Measurements from ENCODE around the gene KRT86.

DNA sequence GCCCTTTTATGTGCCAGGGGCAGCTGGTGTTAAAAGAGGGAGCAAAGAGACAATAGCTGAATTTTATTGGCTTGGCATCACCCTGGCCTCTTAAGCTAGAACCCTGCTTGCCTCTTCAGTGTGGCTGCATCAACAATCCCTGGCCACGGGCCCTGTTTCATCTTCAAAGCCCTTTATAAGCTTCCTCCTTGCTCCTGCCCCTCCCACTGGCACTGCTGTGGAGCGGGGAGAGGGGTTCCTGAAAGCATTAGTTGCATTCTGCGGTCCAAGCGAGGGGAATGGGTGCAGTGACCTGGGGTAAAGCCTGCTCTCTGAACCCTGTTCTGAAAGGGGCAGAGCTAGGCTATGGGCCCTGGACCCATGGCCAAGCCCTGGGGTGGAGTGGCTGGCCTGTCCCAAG lies 47.0 kb downstream of the KRT86 start:
- no peak for TF ChIP-seq ZNF274 (IDR thresholded peaks at IDR 0.05; ENCODE audit: low read depth, low read length)
- no peak for TF ChIP-seq YY1 (IDR thresholded peaks at IDR 0.05; ENCODE audit: insufficient read depth, insufficient read length)

Data from NT2/D1 (cell line).